Smooth muscle cell (in vitro differentiated cells): ENCODE measurements around the gene HACD2. TPM values are rescaled to one million over a fixed set of nuclear protein-coding genes. Genes with fewer than 3 reads are reported as not detected.

Experiments used
- DNase-seq: peaks from one replicate; lab custom pipeline; 2025; ENCODE audit not compliant: unreplicated experiment; lab: John Stamatoyannopoulos, UW
- H2AFZ ChIP-seq: fragments of 200-600 bp; sonication (generic); 2 replicates; pipeline ENCODE4 v1.6.0; 2016; ENCODE audit warnings: antibody characterized with exemption, low read depth, mild to moderate bottlenecking
- H3F3A ChIP-seq: fragments of 200-600 bp; sonication (generic); 2 replicates; pipeline ENCODE4 v1.6.0; 2017; ENCODE audit warnings: antibody characterized with exemption, low read depth
- H3K27ac ChIP-seq: fragments of 200-600 bp; sonication (generic); 2 replicates; pipeline ENCODE4 v1.5.1; 2016; ENCODE audit warnings: low read depth, mild to moderate bottlenecking
- H3K27me3 ChIP-seq: fragments of 200-600 bp; sonication (generic); 2 replicates; pipeline ENCODE4 v1.6.1; 2016; ENCODE audit warnings: low read depth, mild to moderate bottlenecking
- H3K36me3 ChIP-seq: fragments of 200-600 bp; sonication (generic); 2 replicates; pipeline ENCODE4 v1.5.1; 2016; ENCODE audit warnings: low read depth
- H3K4me1 ChIP-seq: fragments of 200-600 bp; sonication (generic); 2 replicates; pipeline ENCODE4 v1.5.1; 2016; ENCODE audit warnings: low read depth
- H3K4me2 ChIP-seq: fragments of 200-600 bp; sonication (generic); 2 replicates; pipeline ENCODE4 v1.6.0; 2016; ENCODE audit warnings: mild to moderate bottlenecking
- H3K4me3 ChIP-seq: fragments of 200-600 bp; sonication (generic); 2 replicates; pipeline ENCODE4 v1.5.1; 2016; ENCODE audit warnings: mild to moderate bottlenecking
- H3K79me2 ChIP-seq: fragments of 200-600 bp; sonication (generic); 2 replicates; pipeline ENCODE4 v1.6.0; 2016; ENCODE audit warnings: low read depth, mild to moderate bottlenecking
- H3K9ac ChIP-seq: fragments of 200-600 bp; sonication (generic); 2 replicates; pipeline ENCODE4 v1.6.0; 2016; ENCODE audit warnings: low read depth
- H3K9me3 ChIP-seq: fragments of 200-600 bp; sonication (generic); replicated peaks from 2 replicates; pipeline ENCODE4 v1.5.1; 2016; ENCODE audit warnings: low read depth
- H4K20me1 ChIP-seq: fragments of 200-600 bp; sonication (generic); 2 replicates; pipeline ENCODE4 v1.6.0; 2016; ENCODE audit warnings: low read depth
- CTCF ChIP-seq: fragments of 200-600 bp; sonication (generic); IDR thresholded peaks from 2 replicates; pipeline ENCODE4 v1.5.1; 2017; ENCODE audit warnings: borderline replicate concordance, mild to moderate bottlenecking, antibody characterized with exemption; ENCODE audit not compliant: insufficient read depth, poor library complexity, severe bottlenecking
- WGBS: methylation state at CpG from one replicate; pipeline ENCODE4 v1.1.7; 2016; ENCODE audit warnings: low lambda C conversion rate; 5-methylcytosine and 5-hydroxymethylcytosine counted together
- polyA plus RNA-seq: library from polyadenylated mRNA; unstranded; fragments of >200 nt; fragmentation: Nextera tagmentation; extraction: Ambion mirVana; gene quantifications from 2 replicates; pipeline ENCODE4 v1.2.1, GENCODE V29; 2016
- total RNA-seq: library from RNA; depleted of rRNA; stranded (reverse); fragments of >200 nt; gene quantifications from 2 replicates; pipeline ENCODE4 v1.2.3, GENCODE V29; 2014

Gene HACD2
- total and polyA plus RNA-seq, 2 experiments from 2014 or later = 9.5 to 28.3 TPM

GRCh38 chr3:123459862-123460261 is 125.0 kb downstream of the HACD2 start:
- WGBS = 44% methylated on average over 8 of the region's 8 CpGs
- peaks cover 11% of the 10 kb centered on the region for H3K4me1 ChIP-seq
- no peak for DNase-seq
- TF ChIP-seq CTCF = no peak
- H3K36me3 ChIP-seq = no peaks in the 10 kb centered on the region
- no peaks in the 10 kb centered on the region for H3F3A ChIP-seq
- no peak overlapping the region for H3K27ac ChIP-seq
- no peaks in the 10 kb centered on the region for H4K20me1 ChIP-seq
- H2AFZ ChIP-seq = no peak overlapping the region
- no peak overlapping the region for H3K4me3 ChIP-seq
- H3K4me2 ChIP-seq = no peak overlapping the region
- H3K9me3 ChIP-seq = no peaks in the 10 kb centered on the region
- H3K9ac ChIP-seq = no peak overlapping the region
- H3K79me2 ChIP-seq = no peaks in the 10 kb centered on the region
- peaks cover 72% of the 10 kb centered on the region for H3K27me3 ChIP-seq

- Histone ChIP-seq H3K9ac (no peak overlapping the region), H3K4me1 (peaks cover 11% of the 10 kb centered on the region), H4K20me1 (no peaks in the 10 kb centered on the region), H3K27ac (no peak overlapping the region), H3F3A (no peaks in the 10 kb centered on the region), H3K4me3 (no peak overlapping the region), H3K36me3 (no peaks in the 10 kb centered on the region), H3K4me2 (no peak overlapping the region), H2AFZ (no peak overlapping the region), H3K79me2 (no peaks in the 10 kb centered on the region), H3K27me3 (peaks cover 72% of the 10 kb centered on the region), H3K9me3 (no peaks in the 10 kb centered on the region)
- 82% methylated on average over 5 of the region's 5 CpGs for WGBS
- DNase-seq = no peak
- TF ChIP-seq CTCF = no peak
These were observed 126.6 kb downstream of the HACD2 start for GRCh38 chr3:123458255-123458654.

GRCh38 chr3:123457841-123458240 is 127.0 kb downstream of the HACD2 start:
- Histone ChIP-seq H3F3A (no peaks in the 10 kb centered on the region), H3K9me3 (no peaks in the 10 kb centered on the region), H2AFZ (no peak overlapping the region), H3K27me3 (peaks cover 72% of the 10 kb centered on the region), H4K20me1 (no peaks in the 10 kb centered on the region), H3K9ac (no peak overlapping the region), H3K4me2 (no peak overlapping the region), H3K4me1 (peaks cover 11% of the 10 kb centered on the region), H3K79me2 (no peaks in the 10 kb centered on the region), H3K27ac (no peak overlapping the region), H3K36me3 (no peaks in the 10 kb centered on the region), H3K4me3 (no peak overlapping the region)
- no peak for DNase-seq
- WGBS = 76% methylated on average over 1 of the region's 1 CpG
- no peak for TF ChIP-seq CTCF

GRCh38 chr3:123453675-123454074 is 131.2 kb downstream of the HACD2 start:
- Histone ChIP-seq H2AFZ (no peak overlapping the region), H3K9me3 (no peaks in the 10 kb centered on the region), H4K20me1 (no peaks in the 10 kb centered on the region), H3K27me3 (peaks cover 94% of the 10 kb centered on the region), H3K36me3 (no peaks in the 10 kb centered on the region), H3K4me3 (no peak overlapping the region), H3K4me2 (no peak overlapping the region), H3K79me2 (no peaks in the 10 kb centered on the region), H3K4me1 (no peaks in the 10 kb centered on the region), H3K9ac (no peak overlapping the region), H3F3A (no peaks in the 10 kb centered on the region), H3K27ac (no peak overlapping the region)
- no peak for DNase-seq
- WGBS = 88% methylated on average over 3 of the region's 3 CpGs
- TF ChIP-seq CTCF = no peak
